GM12878 (cell line): ENCODE measurements around the gene STX16.

Source experiments
- BCL11A ChIP-seq: IDR thresholded peaks from 2 replicates; pipeline ENCODE4 v1.6.1; 2011; ENCODE audit warnings: low read depth, low read length
- NR2C2 ChIP-seq: IDR thresholded peaks from 2 replicates; pipeline ENCODE4 v1.6.1; 2011; ENCODE audit warnings: borderline replicate concordance, low read depth; ENCODE audit not compliant: control insufficient read depth, insufficient read length
- POLR2AphosphoS2 ChIP-seq: IDR thresholded peaks from 2 replicates; pipeline ENCODE4 v1.6.1; 2011; ENCODE audit warnings: low read depth, mild to moderate bottlenecking, low read length, improper control_type of control experiment, moderate library complexity
- POLR2AphosphoS5 ChIP-seq: IDR thresholded peaks from 2 replicates; pipeline ENCODE4 v1.6.1; 2011; ENCODE audit warnings: mild to moderate bottlenecking, low read length, inconsistent platforms
- SREBF1 ChIP-seq: IDR thresholded peaks from 2 replicates; pipeline ENCODE4 v1.6.1; 2012; ENCODE audit warnings: mild to moderate bottlenecking, low read length
- TCF12 ChIP-seq: IDR thresholded peaks from 2 replicates; pipeline ENCODE4 v1.6.1; 2011; ENCODE audit warnings: low read depth, mild to moderate bottlenecking, low read length
- ZZZ3 ChIP-seq: IDR thresholded peaks from 2 replicates; pipeline ENCODE4 v1.6.1; 2011; ENCODE audit warnings: low read depth; ENCODE audit not compliant: control insufficient read depth, insufficient read length
- TF ChIP-seq, protein P1 (sequence below), 3 experiments: IDR thresholded peaks in 2 of 3; conservative IDR thresholded peaks in 1 of 3; 2 replicates each; pipeline ENCODE4 v1.5.1; 2011; ENCODE audit warnings: low read depth in 3 of 3, low read length in 3 of 3, mild to moderate bottlenecking in 3 of 3, control low read depth in 2 of 3, moderate library complexity in 2 of 3, inconsistent platforms in 1 of 3, mixed read lengths in 1 of 3; ENCODE audit not compliant: control insufficient read depth in 2 of 3, insufficient read depth in 1 of 3; ENCODE audit errors: extremely low read depth in 1 of 3
- TF ChIP-seq, protein P2 (sequence below): fragments of 450-650 bp; IDR thresholded peaks from 2 replicates; pipeline ENCODE4 v1.6.1; 2016; ENCODE audit warnings: mild to moderate bottlenecking

DNA sequence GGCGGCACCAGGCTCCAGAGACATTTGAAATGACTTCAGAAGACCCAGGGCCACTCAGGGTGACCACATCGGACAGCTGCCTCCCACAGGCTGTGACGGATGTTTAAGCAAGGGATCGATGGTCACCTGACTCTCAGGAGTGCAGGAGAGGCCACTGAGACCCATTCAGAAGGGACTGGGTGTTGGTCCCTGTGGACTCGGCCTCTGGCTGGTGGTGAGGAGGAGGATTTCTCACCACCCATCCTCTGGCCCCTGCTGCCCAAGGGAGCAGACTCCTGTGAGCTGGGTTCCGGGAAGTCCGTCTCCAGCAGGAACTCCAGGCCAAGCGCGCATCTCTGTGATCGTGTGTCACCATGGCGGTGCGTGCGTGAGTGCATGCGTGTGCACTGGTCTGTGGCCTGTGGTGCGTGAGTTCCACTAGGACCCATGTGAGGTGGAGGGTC lies 67.1 kb downstream of the STX16 start:
- no peak for TF ChIP-seq POLR2AphosphoS2
- TF ChIP-seq, protein P1, sequence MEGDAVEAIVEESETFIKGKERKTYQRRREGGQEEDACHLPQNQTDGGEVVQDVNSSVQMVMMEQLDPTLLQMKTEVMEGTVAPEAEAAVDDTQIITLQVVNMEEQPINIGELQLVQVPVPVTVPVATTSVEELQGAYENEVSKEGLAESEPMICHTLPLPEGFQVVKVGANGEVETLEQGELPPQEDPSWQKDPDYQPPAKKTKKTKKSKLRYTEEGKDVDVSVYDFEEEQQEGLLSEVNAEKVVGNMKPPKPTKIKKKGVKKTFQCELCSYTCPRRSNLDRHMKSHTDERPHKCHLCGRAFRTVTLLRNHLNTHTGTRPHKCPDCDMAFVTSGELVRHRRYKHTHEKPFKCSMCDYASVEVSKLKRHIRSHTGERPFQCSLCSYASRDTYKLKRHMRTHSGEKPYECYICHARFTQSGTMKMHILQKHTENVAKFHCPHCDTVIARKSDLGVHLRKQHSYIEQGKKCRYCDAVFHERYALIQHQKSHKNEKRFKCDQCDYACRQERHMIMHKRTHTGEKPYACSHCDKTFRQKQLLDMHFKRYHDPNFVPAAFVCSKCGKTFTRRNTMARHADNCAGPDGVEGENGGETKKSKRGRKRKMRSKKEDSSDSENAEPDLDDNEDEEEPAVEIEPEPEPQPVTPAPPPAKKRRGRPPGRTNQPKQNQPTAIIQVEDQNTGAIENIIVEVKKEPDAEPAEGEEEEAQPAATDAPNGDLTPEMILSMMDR (IDR thresholded peaks at IDR 0.05 in 2 of 3, conservative IDR thresholded peaks at IDR 0.05 in 1 of 3; ENCODE audit: control insufficient read depth in 2 of 3, extremely low read depth in 1 of 3, insufficient read depth in 1 of 3, low read depth in 3 of 3, low read length in 3 of 3), result no peak
- no peak for TF ChIP-seq SREBF1
- TF ChIP-seq, protein P2, sequence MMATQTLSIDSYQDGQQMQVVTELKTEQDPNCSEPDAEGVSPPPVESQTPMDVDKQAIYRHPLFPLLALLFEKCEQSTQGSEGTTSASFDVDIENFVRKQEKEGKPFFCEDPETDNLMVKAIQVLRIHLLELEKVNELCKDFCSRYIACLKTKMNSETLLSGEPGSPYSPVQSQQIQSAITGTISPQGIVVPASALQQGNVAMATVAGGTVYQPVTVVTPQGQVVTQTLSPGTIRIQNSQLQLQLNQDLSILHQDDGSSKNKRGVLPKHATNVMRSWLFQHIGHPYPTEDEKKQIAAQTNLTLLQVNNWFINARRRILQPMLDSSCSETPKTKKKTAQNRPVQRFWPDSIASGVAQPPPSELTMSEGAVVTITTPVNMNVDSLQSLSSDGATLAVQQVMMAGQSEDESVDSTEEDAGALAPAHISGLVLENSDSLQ, result no peak
- no peak for TF ChIP-seq ZZZ3
- TF ChIP-seq BCL11A, result no peak
- no peak for TF ChIP-seq TCF12
- TF ChIP-seq POLR2AphosphoS5, result no peak
- no peak for TF ChIP-seq NR2C2
